ENCODE measurements around the gene BTBD10.

- TF ChIP-seq MAX (IDR thresholded peaks at IDR 0.05) (no peak), ATF3 (IDR thresholded peaks at IDR 0.05) (no peak), TAF1 (conservative IDR thresholded peaks at IDR 0.05) (no peak)
These were observed 120.0 kb downstream of the BTBD10 start for GRCh38 chr11:13343067-13343466.
